ENCODE data around the gene OR5H14. TPM values are rescaled to one million over a fixed set of nuclear protein-coding genes. Genes with fewer than 3 reads are reported as not detected.

OR5H14 gene
- total RNA-seq, 4 donors from 2014 or later, result not detected

- no peak for TF ChIP-seq POLR2A (IDR thresholded peaks at IDR 0.05)
- TF ChIP-seq, protein P1, sequence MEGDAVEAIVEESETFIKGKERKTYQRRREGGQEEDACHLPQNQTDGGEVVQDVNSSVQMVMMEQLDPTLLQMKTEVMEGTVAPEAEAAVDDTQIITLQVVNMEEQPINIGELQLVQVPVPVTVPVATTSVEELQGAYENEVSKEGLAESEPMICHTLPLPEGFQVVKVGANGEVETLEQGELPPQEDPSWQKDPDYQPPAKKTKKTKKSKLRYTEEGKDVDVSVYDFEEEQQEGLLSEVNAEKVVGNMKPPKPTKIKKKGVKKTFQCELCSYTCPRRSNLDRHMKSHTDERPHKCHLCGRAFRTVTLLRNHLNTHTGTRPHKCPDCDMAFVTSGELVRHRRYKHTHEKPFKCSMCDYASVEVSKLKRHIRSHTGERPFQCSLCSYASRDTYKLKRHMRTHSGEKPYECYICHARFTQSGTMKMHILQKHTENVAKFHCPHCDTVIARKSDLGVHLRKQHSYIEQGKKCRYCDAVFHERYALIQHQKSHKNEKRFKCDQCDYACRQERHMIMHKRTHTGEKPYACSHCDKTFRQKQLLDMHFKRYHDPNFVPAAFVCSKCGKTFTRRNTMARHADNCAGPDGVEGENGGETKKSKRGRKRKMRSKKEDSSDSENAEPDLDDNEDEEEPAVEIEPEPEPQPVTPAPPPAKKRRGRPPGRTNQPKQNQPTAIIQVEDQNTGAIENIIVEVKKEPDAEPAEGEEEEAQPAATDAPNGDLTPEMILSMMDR (IDR thresholded peaks at IDR 0.05), result no peak
- no peak for TF ChIP-seq EP300 (IDR thresholded peaks at IDR 0.05)
- no peak for TF ChIP-seq POLR2AphosphoS5 (IDR thresholded peaks at IDR 0.05)
- WGBS, result 73% methylated on average over 1 of the region's 1 CpG
- Histone ChIP-seq H3K36me3 (no peaks in the 10 kb centered on the region), H3K9me3 (no peaks in the 10 kb centered on the region), H3K4me3 (no peak overlapping the region), H3K27me3 (no peaks in the 10 kb centered on the region), H3K4me1 (no peaks in the 10 kb centered on the region), H3K27ac (no peak overlapping the region)
- no peak for DNase-seq (ENCODE audit: low spot score in 2 of 2)
These were observed 51.7 kb downstream of the OR5H14 start for GRCh38 chr3:98199020-98199419.

Other genes with a start within 250 kb of the OR5H14 start
- 10 to 100 TPM; 30.1 to 44.1 (median 38.6) TPM for gene RIOX2, start 175.0 kb upstream of the OR5H14 start, total RNA-seq
- gene GABRR3, start 112.2 kb upstream of the OR5H14 start, total RNA-seq, result not detected
- not detected for gene OR5AC2, start 60.3 kb upstream of the OR5H14 start, total RNA-seq
- gene OR5H1, start 16.8 kb upstream of the OR5H14 start, total RNA-seq, result not detected
- gene OR5H15, start 19.2 kb downstream of the OR5H14 start, total RNA-seq, result not detected
- gene OR5H6, start 116.8 kb downstream of the OR5H14 start, total RNA-seq, result not detected
- gene OR5H2, start 135.0 kb downstream of the OR5H14 start, total RNA-seq, result not detected
- not detected for gene OR5K4, start 206.4 kb downstream of the OR5H14 start, total RNA-seq
- not detected for gene OR5K3, start 243.2 kb downstream of the OR5H14 start, total RNA-seq